HG02840 (cell line): ENCODE data around the gene KHSRP.
A peak's percentile ranks its signal among the peaks of the same experiment; 100 is the strongest.
"Not testable (repeated sequence)": the region's sequence is repeated elsewhere in the genome, so short reads cannot be mapped to it uniquely, and the experiment has no call there.

Experiments used
- ATAC-seq: cut with Tn5 transposase; IDR thresholded peaks from one replicate; pipeline ENCODE4 v1.9.1; 2021; ENCODE audit warnings: mild to moderate bottlenecking, moderate library complexity, moderate number of reproducible peaks; ENCODE audit not compliant: unreplicated experiment, low FRiP score

The KHSRP gene

GRCh38 chr19:6452899-6453298 is 28.3 kb upstream of the KHSRP start:
- no peak for ATAC-seq

GRCh38 chr19:6452223-6452614 is 27.6 kb upstream of the KHSRP start:
- ATAC-seq, result no peak

GRCh38 chr19:6451583-6452222 is 27.1 kb upstream of the KHSRP start:
- no peak for ATAC-seq

GRCh38 chr19:6450166-6450565 is 25.6 kb upstream of the KHSRP start:
- ATAC-seq, result no peak

- ATAC-seq, result no peak
Measured at GRCh38 chr19:6448045-6448444, 23.4 kb upstream of the KHSRP start.

- ATAC-seq, result no peak
Measured at GRCh38 chr19:6446452-6446851, 21.8 kb upstream of the KHSRP start.

GRCh38 chr19:6443986-6444385 is 19.4 kb upstream of the KHSRP start:
- ATAC-seq, result no peak

- no peak for ATAC-seq
Measured at GRCh38 chr19:6442087-6442688, 17.6 kb upstream of the KHSRP start.

GRCh38 chr19:6440905-6441304 is 16.3 kb upstream of the KHSRP start:
- no peak for ATAC-seq

- no peak for ATAC-seq
Measured at GRCh38 chr19:6439743-6440142, 15.1 kb upstream of the KHSRP start.

GRCh38 chr19:6433663-6434062 is 9.1 kb upstream of the KHSRP start, which contains the start of gene SLC25A41:
Gene SLC25A41, minus strand, starts transcription at chr19:6433763. Its CDS starts 70 bp downstream, at chr19:6433693.
- ATAC-seq, result no peak

GRCh38 chr19:6433165-6433564 is 8.6 kb upstream of the KHSRP start:
- no peak for ATAC-seq

GRCh38 chr19:6431891-6432290 is 7.3 kb upstream of the KHSRP start:
- ATAC-seq, result no peak

- ATAC-seq, result no peak
Measured at GRCh38 chr19:6429419-6430221, 5.0 kb upstream of the KHSRP start.

- not testable (repeated sequence) for ATAC-seq
Measured at GRCh38 chr19:6428692-6429418, 4.2 kb upstream of the KHSRP start.

- ATAC-seq, result no peak
Measured at GRCh38 chr19:6427131-6427530, 2.5 kb upstream of the KHSRP start.

GRCh38 chr19:6425732-6426620 is 1.4 kb upstream of the KHSRP start:
- ATAC-seq, result no peak

GRCh38 chr19:6424939-6425731 is 524 bp upstream of the KHSRP start:
- peak; percentile 86 for ATAC-seq
